ENCODE data around the gene GFRA3. TPM values are rescaled to one million over a fixed set of nuclear protein-coding genes. Genes with fewer than 3 reads are reported as not detected.

GFRA3 gene
- total RNA-seq, 2 experiments from 2014 or later, result 0.12 TPM; not detected in 1

GRCh38 chr5:138243794-138244193 lies 30.6 kb downstream of the GFRA3 start:
- H3K36me3 Mint-ChIP-seq, result no peaks in the 10 kb centered on the region
- no peak for DNase-seq
- peaks cover 43% of the 10 kb centered on the region for H3K27me3 Mint-ChIP-seq
- POLR2A ChIA-PET, result no interaction called here
- intact Hi-C loops (cut with micrococcal nuclease), result no loop called here
- H3K4me3 Mint-ChIP-seq, result no peak overlapping the region
- H3K27ac Mint-ChIP-seq, result no peak overlapping the region
- no peaks in the 10 kb centered on the region for H3K9me3 Mint-ChIP-seq
- peaks cover 12% of the 10 kb centered on the region for H3K4me1 Mint-ChIP-seq (ENCODE audit: low read depth)
- CTCF ChIA-PET, result interaction anchor here (1.0 kb wide), 1 partner anchor 20 kb away, joined by 4 read pairs; no protein-coding TSS in a partner anchor

- H3K4me3 Mint-ChIP-seq, result no peak overlapping the region
- no peak overlapping the region for H3K27ac Mint-ChIP-seq
- no peaks in the 10 kb centered on the region for H3K36me3 Mint-ChIP-seq
- POLR2A ChIA-PET, result interaction anchor here (1.0 kb wide), 1 partner anchor 137 kb away, joined by 3 read pairs; no protein-coding TSS in a partner anchor
- no peaks in the 10 kb centered on the region for H3K9me3 Mint-ChIP-seq
- intact Hi-C loops (cut with micrococcal nuclease), result no loop called here
- DNase-seq, result no peak
- CTCF ChIA-PET, result interaction anchor here (1.0 to 1.2 kb wide), 3 partner anchors 13 to 111 kb away, joined by 3 read pairs; no protein-coding TSS in a partner anchor
- peaks cover 43% of the 10 kb centered on the region for H3K27me3 Mint-ChIP-seq
- peaks cover 12% of the 10 kb centered on the region for H3K4me1 Mint-ChIP-seq (ENCODE audit: low read depth)
Measured at GRCh38 chr5:138241688-138242571, 32.5 kb downstream of the GFRA3 start.

GRCh38 chr5:138240650-138241385 lies 33.6 kb downstream of the GFRA3 start:
- H3K4me3 Mint-ChIP-seq, result no peak overlapping the region
- CTCF ChIA-PET, result interaction anchor here (1.2 kb wide), 2 partner anchors 14 to 111 kb away, joined by 3 to 6 read pairs; partner anchors contain the start of gene KDM3B
- intact Hi-C loops (cut with micrococcal nuclease), result no loop called here
- no peaks in the 10 kb centered on the region for H3K36me3 Mint-ChIP-seq
- POLR2A ChIA-PET, result no interaction called here
- peaks cover 12% of the 10 kb centered on the region for H3K4me1 Mint-ChIP-seq (ENCODE audit: low read depth)
- no peak overlapping the region for H3K27ac Mint-ChIP-seq
- peaks cover 43% of the 10 kb centered on the region for H3K27me3 Mint-ChIP-seq
- H3K9me3 Mint-ChIP-seq, result no peaks in the 10 kb centered on the region
- DNase-seq, result peak; percentile 26

GRCh38 chr5:138238034-138238433 lies 36.4 kb downstream of the GFRA3 start:
- POLR2A ChIA-PET, result no interaction called here
- no peak overlapping the region for H3K27ac Mint-ChIP-seq
- H3K9me3 Mint-ChIP-seq, result no peaks in the 10 kb centered on the region

GRCh38 chr5:138234651-138235050 lies 39.8 kb downstream of the GFRA3 start:
- Mint-ChIP-seq H3K9me3 (no peaks in the 10 kb centered on the region), H3K36me3 (no peaks in the 10 kb centered on the region), H3K27me3 (peaks cover 14% of the 10 kb centered on the region), H3K27ac (no peak overlapping the region), H3K4me1 (ENCODE audit: low read depth) (no peaks in the 10 kb centered on the region), H3K4me3 (no peak overlapping the region)
- POLR2A ChIA-PET, result no interaction called here
- CTCF ChIA-PET, result interaction anchor here (0.7 kb wide), 1 partner anchor 12 kb away, joined by 3 read pairs; no protein-coding TSS in a partner anchor
- DNase-seq, result no peak
- intact Hi-C loops (cut with micrococcal nuclease), result no loop called here

More at GRCh38 chr5:138238034-138238433, 36.4 kb downstream of the GFRA3 start:
- Mint-ChIP-seq H3K27me3 (peaks cover 34% of the 10 kb centered on the region), H3K4me1 (ENCODE audit: low read depth) (peaks cover 12% of the 10 kb centered on the region), H3K4me3 (no peak overlapping the region), H3K36me3 (no peaks in the 10 kb centered on the region)
- intact Hi-C loops (cut with micrococcal nuclease), result no loop called here
- CTCF ChIA-PET, result no interaction called here
- DNase-seq, result no peak

GRCh38 chr5:138233280-138233679 lies 41.1 kb downstream of the GFRA3 start:
- ChIA-PET CTCF (no interaction called here), POLR2A (no interaction called here)
- Mint-ChIP-seq H3K36me3 (no peaks in the 10 kb centered on the region), H3K4me1 (ENCODE audit: low read depth) (no peaks in the 10 kb centered on the region), H3K9me3 (no peaks in the 10 kb centered on the region), H3K4me3 (no peak overlapping the region), H3K27me3 (peaks cover 4% of the 10 kb centered on the region), H3K27ac (no peak overlapping the region)
- intact Hi-C loops (cut with micrococcal nuclease), result no loop called here
- no peak for DNase-seq

GRCh38 chr5:138230981-138231589 lies 43.3 kb downstream of the GFRA3 start:
- no peak for DNase-seq
- ChIA-PET POLR2A (no interaction called here), CTCF (interaction anchor here (1.6 kb wide), 1 partner anchor 121 kb away, joined by 7 read pairs; no protein-coding TSS in a partner anchor)
- intact Hi-C loops (cut with micrococcal nuclease), result no loop called here
- H3K4me3 Mint-ChIP-seq, result no peak overlapping the region
- H3K36me3 Mint-ChIP-seq, result peaks cover under 1% of the 10 kb centered on the region
- peaks cover 5% of the 10 kb centered on the region for H3K27me3 Mint-ChIP-seq
- H3K27ac Mint-ChIP-seq, result no peak overlapping the region
- no peaks in the 10 kb centered on the region for H3K4me1 Mint-ChIP-seq (ENCODE audit: low read depth)
- H3K9me3 Mint-ChIP-seq, result peaks cover 1% of the 10 kb centered on the region

- Mint-ChIP-seq H3K27me3 (peaks cover 6% of the 10 kb centered on the region), H3K4me1 (ENCODE audit: low read depth) (no peaks in the 10 kb centered on the region), H3K9me3 (peaks cover 6% of the 10 kb centered on the region), H3K4me3 (no peak overlapping the region), H3K36me3 (peaks cover 2% of the 10 kb centered on the region), H3K27ac (no peak overlapping the region)
- CTCF ChIA-PET, result interaction anchor here (0.6 kb wide), 1 partner anchor 122 kb away, joined by 3 read pairs; no protein-coding TSS in a partner anchor
- intact Hi-C loops (cut with micrococcal nuclease), result no loop called here
- DNase-seq, result no peak
- POLR2A ChIA-PET, result interaction anchor here (0.5 kb wide), 1 partner anchor 363 kb away, joined by 3 read pairs; no protein-coding TSS in a partner anchor
Measured at GRCh38 chr5:138230261-138230660, 44.2 kb downstream of the GFRA3 start.

- intact Hi-C loops (cut with micrococcal nuclease), result no loop called here
- Mint-ChIP-seq H3K4me1 (ENCODE audit: low read depth) (no peaks in the 10 kb centered on the region), H3K9me3 (peaks cover 6% of the 10 kb centered on the region), H3K27ac (no peak overlapping the region), H3K36me3 (peaks cover 2% of the 10 kb centered on the region), H3K27me3 (peaks cover 4% of the 10 kb centered on the region), H3K4me3 (no peak overlapping the region)
- DNase-seq, result no peak
- ChIA-PET POLR2A (no interaction called here), CTCF (no interaction called here)
Measured at GRCh38 chr5:138229387-138229786, 45.0 kb downstream of the GFRA3 start.

GRCh38 chr5:138226910-138227309 lies 47.5 kb downstream of the GFRA3 start:
- ChIA-PET POLR2A (no interaction called here), CTCF (no interaction called here)
- no peak overlapping the region for H3K4me3 Mint-ChIP-seq
- no peak overlapping the region for H3K27ac Mint-ChIP-seq
- H3K9me3 Mint-ChIP-seq, result peaks cover 6% of the 10 kb centered on the region
- peaks cover 2% of the 10 kb centered on the region for H3K36me3 Mint-ChIP-seq
- H3K4me1 Mint-ChIP-seq (ENCODE audit: low read depth), result peaks cover 4% of the 10 kb centered on the region
- DNase-seq, result no peak
- intact Hi-C loops (cut with micrococcal nuclease), result no loop called here
- H3K27me3 Mint-ChIP-seq, result peaks cover 9% of the 10 kb centered on the region

GRCh38 chr5:138224712-138225111 lies 49.7 kb downstream of the GFRA3 start:
- CTCF ChIA-PET, result interaction anchor here (0.7 to 2.7 kb wide), 4 partner anchors 17 to 189 kb away, joined by 3 to 10 read pairs (median 3); partner anchors contain the start of gene KDM3B
- DNase-seq, result no peak
- no peak overlapping the region for H3K4me3 Mint-ChIP-seq
- no peak overlapping the region for H3K27ac Mint-ChIP-seq
- intact Hi-C loops (cut with micrococcal nuclease), result no loop called here
- POLR2A ChIA-PET, result no interaction called here
- peaks cover 2% of the 10 kb centered on the region for H3K36me3 Mint-ChIP-seq
- peaks cover 7% of the 10 kb centered on the region for H3K27me3 Mint-ChIP-seq
- H3K4me1 Mint-ChIP-seq (ENCODE audit: low read depth), result peaks cover 4% of the 10 kb centered on the region
- peaks cover 6% of the 10 kb centered on the region for H3K9me3 Mint-ChIP-seq

Data from activated CD4-positive, alpha-beta memory T cell treated with anti-CD3 and anti-CD28 coated beads for 36 hours (primary cell).